GM18508 (cell line): Measurements from ENCODE around the gene ZNF92.
"Not testable (repeated sequence)": the region's sequence is repeated elsewhere in the genome, so short reads cannot be mapped to it uniquely, and the experiment has no call there.

Experiments
- ATAC-seq: cut with Tn5 transposase; IDR thresholded peaks from one replicate; pipeline ENCODE4 v1.9.1; 2021; ENCODE audit warnings: moderate number of reproducible peaks; ENCODE audit not compliant: insufficient read depth, unreplicated experiment

The ZNF92 gene

DNA sequence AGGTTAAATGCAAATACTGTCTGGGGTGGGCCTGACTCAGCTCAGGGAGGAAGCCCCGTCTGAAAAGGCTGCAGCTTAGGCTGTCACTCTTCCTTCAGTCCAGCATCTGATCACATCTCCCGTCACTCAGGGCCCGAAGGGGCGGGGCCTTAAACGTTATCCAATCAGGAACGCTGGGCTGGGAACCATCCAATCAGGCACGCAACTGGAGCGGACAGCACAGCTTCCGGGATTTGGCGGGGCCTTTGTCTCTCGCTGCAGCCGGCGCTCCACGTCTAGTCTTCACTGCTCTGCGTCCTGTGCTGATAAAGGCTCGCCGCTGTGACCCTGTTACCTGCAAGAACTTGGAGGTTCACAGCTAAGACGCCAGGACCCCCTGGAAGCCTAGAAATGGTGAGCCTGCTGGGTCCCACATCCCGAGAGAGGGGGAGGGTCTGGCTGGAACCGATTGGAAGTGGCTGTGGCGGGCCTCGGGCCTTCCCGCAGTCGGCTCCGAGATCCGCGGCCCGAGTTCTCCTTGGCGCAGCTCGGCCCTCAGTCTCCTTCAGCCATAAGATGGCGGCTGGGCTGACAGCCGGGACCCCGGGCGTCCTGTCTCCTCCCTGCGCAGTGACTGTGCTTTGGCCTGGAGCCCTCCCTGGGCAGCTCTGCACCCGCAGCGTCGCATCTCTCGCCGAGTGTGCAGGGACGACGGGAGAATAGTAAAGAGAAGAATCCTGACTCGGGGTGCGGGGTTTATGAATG is at the start of gene ZNF92:
ZNF92 (plus strand) TSS at position 248 of the 744 bp plus-strand sequence; CDS start at position 391, 143 bp downstream.
- peak; percentile 99 for ATAC-seq

DNA sequence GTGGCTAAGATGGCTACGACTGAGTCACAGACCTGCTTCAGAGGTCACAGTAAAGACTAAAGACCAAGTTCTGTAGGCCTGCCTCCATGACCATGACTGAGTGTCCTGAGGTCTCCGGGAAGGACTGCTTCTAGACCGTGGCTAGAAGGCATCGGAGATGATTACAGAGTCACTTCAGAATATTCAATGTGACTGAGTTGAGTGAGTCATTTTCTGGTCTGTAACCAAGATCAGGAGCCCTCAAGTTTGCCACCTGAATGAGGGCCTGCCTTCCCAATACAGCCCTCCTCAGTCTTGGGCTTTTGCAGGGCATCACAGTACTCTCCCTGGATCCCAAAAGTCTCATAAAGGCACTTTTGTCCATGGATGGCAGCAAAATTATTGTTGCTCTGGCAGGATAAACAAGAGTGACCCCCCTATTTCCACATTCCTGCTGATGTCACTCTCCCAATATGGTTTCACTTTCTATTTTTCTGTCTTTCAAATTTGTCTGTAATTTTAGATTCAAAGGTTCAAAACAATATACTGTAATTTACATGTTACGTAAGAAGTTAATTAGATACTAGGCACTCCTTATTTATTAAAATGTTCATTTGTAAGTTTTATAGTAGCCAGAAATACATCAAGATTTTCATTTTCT is 47.7 kb upstream of the ZNF92 start:
- ATAC-seq, result no peak

DNA sequence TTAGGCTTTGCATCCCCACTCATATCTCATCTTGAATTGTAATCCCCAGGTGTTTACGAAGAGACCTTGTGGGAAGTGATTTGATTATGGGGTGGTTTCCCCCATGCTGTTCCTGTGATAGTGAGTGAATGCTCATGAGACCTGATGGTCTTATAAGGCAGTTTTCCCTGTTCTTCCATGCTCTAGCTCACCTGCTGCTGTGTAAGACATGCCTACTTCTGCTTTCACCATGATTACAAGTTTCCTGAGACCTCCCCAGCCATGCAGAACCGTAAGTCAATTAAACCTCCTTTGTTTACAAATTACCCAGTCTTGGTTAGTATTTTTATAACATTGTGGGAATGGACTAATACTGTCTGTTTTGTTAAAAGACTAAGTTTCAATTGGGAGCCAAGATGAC is 35.3 kb upstream of the ZNF92 start:
- no peak for ATAC-seq

DNA sequence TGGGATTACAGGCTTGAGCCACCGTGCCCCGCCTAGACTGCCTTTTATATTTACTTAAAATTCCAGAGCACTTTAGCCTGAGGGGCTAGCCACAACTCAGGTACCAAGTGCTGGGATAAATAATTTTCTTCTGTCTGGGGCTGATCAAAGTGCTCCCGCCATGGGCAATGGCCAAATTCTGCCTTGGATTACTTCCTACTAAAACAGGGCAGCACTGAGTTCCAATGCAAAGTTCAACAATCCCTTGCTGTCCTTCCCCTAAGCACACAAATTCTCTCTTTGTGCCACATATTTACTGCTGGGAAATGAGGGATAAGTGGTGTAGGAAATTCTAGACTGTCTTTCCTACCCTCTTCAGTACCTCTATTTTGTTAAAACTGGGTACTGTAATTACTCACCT is 34.4 kb upstream of the ZNF92 start:
- ATAC-seq, result no peak

DNA sequence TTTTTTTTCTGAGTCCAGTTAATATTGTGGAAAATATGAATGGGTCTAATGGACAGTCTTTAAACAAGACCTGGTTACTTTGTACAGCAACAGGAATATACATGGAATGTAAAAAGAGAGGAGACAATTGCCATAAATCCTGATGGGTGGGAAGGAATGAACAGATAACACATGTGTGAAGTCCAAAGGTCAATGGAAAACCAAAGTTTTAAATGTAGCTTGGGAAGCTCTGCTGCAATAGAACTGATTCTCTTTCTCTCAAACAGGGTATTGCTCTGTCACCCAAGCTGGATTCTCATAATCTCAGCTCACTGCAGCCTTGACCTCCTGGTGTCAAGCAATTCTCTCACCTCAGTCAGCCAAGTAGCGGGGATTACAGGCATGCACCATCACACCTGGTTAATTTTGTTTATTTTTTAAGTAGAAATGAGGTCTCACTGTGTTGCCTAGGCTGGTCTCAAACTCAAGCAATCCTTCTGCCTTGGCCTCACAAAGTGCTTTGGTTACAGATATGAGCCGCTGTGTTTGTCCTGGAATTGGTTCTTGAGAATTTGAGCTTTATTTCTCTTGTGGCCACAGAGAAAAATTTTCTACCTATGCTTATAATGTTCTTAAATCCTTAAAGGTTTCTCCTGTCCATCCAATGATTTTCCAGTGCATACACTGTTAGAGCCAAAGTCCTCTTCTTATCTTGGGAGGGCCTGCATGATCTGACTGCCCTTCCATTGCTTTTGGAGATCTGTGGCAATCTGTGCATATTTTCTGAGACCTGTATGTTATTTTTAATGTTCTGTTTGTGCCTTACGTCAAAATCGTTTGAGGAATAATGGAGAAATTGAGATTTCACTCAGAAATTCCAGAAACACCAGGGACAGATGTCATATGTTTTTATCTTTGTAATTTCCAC is 30.7 kb upstream of the ZNF92 start:
- no peak for ATAC-seq

DNA sequence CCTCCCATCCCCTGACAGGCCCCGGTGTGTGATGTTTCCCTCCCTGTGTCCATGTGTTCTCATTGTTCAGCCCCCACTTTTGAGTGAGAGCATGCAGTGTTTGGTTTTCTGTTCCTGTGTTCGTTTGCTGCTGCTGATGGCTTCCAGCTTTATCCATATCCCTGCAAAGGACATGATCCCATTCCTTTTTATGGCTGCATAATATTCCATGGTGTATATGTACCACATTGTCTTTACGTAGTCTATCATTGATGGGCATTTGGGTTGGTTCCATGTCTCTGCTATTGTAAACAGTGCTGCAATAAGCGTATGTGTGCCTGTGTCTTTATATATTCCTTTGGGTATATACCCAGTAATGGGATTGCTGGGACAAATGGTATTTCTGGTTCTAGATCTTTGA is 29.1 kb upstream of the ZNF92 start:
- not testable (repeated sequence) for ATAC-seq

DNA sequence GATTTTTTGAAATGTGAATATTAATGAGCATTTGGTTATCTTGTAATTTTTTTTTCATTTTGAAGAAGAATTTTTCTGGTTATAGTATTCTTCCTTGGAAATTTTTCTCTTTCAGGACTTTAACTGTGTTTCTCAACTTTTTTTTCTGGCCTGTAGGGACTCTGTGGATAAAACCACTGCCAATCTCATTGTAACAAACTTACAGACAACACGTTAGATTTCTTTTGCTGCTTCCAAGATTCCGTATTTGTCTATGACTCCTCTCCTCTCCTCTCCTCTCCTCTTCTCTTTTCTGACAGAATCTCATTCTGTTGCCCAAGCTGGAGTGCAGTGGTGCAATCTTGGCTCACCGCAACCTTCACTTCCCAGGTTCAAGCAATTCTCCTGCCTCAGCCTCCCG is 19.4 kb upstream of the ZNF92 start:
- ATAC-seq, result no peak

DNA sequence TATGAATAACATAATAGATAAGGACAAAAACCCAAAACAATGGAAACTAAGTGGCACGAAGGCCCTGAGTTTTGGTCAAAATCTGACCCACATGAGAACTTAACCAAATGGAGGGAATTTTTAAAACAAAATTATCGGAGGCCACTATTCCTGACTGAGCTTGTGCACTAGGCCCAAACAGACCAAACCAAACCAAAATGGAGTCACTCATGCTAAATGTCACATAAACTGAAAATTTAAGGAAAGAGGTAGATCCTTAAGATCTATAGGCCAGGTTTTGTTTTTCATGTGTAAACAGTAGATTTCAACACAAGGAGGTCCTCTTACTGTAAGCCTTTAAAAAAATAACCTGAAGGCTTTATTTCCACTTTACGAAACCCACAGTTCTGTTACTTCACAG is 3.8 kb upstream of the ZNF92 start:
- ATAC-seq, result no peak

DNA sequence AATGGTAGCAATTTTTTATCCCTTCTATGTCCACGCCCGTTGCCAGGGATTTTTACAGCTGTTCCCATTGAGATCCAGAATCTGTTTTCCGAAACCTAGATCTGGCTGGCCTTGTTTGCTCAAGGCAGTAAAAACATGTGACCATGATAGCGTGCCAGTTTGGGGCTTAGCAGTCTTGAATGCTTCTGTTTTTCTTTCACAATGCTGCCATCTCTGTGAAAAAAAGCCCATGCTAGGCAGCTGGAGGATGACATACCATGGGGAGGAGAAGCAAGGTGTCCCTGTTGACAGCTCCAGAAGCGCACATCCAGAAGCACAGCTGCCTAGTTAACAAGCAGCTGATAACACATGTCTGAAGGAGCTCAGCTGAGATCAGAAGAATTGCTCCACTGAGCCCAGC is 2.2 kb upstream of the ZNF92 start:
- no peak for ATAC-seq

DNA sequence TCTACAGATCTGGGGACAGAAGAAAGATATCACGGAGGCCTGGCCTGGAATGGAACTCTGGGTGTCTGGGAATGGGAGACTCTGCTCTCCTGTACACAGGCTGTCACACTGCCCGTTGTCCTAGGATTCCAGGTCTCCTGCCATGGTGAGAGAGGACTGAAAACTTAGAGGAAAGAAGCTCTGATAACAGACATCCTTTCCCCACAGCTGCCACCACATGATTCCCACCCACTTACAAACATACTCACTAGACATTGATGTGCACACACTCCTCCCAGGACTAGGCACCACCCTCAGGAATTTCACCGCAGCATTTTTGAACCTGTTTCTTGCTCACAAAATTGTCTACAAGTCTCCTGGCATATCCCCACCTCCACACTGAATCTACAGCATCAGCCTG is 5.7 kb downstream of the ZNF92 start:
- no peak for ATAC-seq

DNA sequence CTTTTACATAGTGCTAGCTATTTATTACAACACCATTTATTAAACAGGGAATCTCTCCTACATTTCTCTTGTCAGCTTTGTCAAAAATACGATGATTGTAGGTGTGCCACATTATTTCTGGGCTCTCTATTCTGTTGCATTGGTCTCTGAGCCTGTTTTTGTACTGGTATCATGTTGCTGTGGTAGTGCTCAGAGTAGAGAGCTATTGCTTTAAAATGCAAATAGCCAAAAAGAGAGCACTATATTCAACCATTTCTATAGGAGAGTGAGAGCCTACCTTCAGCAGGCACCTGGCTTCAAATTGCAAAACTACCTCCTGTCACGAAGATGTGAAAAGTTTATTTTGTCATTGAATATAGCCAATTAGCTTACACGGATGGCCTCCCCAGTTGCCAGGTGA is 8.1 kb downstream of the ZNF92 start:
- no peak for ATAC-seq

DNA sequence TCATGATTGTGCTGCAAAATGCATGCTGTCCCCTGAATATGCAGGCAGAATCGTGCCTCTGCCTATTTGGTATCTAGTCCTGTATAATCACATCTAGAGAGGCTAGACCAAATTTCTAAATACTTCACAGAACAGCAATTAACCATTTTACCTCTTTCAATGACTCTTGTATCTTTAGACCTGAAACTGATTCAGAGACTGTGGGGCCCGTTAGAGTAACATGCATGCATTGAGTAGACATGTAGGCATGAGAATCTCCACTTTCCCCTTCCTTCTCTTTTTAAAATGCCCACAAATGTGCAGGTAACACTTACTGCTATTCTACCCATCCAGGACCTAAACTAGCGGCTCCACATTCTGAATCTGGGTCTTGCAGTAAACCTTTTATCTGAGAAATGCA is 8.8 kb downstream of the ZNF92 start:
- no peak for ATAC-seq

DNA sequence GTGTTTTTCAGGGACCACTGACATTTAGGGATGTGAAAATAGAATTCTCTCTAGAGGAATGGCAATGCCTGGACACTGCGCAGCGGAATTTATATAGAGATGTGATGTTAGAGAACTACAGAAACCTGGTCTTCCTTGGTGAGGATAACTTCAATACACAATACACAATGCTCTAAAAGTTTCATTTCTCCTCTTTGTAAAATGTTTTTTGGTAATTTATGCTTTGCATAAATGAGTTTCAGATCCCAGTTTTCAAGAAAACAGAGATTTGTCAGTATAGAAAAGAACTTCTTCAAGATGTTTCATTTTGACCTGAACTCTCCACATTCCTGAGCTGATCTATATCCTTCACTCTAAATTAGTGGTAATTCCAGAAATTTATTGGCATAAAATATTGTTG is 14.2 kb downstream of the ZNF92 start:
- no peak for ATAC-seq

DNA sequence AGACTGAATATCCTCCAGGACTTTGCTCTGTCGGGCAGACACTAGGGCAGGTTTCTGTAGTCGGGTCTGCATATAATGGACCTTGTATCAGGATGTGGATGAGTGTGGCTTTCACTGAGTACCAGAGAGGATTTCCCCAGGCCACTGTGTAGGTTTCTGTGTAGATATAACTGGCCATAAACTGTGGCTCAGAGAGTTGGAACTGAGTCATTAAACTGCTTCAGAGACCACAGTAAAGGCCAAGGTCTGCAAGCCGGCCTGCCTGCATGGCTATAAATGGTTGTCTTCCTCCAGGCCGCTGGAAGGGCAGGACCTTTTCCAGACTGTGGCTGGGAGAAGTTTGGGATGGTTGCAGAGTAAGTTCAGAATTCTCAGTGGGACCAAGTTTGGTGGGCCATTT is 16.9 kb downstream of the ZNF92 start:
- ATAC-seq, result peak; percentile 69

DNA sequence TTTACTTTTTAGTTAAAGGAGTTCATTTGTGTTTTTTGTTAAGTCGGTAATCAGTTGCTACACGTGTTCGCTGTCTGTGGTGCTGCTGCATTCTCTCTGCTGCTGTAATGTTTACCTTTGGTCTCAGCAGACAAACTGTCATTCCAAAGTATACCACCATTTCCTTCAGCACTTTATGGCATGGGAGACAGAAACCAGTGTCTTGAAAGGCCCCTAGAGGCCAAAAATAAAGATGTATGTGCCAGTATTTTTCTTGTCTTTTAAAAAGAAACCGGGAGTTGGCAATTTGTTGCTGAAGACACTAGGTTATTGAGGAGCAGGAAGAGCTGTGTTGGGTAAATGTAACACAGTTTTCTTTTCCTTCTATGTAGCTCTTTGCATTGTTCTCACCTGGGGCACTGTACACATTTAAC is 24.1 kb downstream of the ZNF92 start:
- ATAC-seq, result no peak

DNA sequence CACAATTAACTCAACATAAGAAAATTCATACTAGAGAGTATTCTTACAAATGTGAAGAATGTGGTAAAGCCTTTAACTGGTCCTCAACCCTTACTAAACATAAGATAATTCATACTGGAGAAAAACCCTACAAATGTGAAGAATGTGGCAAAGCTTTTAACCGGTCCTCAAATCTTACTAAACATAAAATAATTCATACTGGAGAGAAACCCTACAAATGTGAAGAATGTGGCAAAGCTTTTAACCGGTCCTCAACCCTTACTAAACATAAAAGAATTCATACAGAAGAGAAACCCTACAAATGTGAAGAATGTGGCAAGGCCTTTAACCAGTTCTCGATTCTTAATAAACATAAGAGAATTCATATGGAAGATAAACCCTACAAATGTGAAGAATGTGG is 25.0 kb downstream of the ZNF92 start:
- ATAC-seq, result not testable (repeated sequence)

DNA sequence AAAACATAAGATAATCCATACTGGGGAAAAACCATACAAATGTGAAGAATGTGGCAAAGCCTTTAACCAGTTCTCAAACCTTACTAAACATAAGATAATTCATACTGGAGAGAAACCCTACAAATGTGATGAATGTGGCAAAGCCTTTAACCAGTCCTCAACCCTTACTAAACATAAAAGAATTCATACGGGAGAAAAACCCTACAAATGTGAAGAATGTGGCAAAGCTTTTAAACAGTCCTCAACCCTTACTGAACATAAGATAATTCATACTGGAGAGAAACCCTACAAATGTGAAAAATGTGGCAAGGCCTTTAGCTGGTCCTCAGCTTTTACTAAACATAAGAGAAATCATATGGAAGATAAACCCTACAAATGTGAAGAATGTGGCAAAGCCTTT is 25.4 kb downstream of the ZNF92 start:
- ATAC-seq, result not testable (repeated sequence)

DNA sequence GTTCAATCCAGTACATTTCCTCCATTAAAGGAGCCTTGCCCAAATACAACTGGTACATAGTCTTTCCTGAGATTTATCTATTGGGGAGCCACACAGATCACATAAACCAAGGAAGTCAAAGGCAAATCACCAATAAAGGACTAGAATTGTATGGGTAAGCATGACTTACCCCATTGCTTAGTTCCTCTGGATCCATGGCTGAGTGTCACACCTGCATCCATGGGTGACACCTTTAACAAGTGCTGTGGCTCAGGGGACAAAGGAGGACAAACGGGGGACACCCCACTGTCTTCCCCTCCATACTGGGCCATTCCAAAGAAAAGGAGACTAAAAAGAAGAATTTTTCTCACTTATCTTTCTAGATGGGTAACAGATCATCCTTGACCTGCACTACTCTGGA is 30.4 kb downstream of the ZNF92 start:
- ATAC-seq, result no peak

DNA sequence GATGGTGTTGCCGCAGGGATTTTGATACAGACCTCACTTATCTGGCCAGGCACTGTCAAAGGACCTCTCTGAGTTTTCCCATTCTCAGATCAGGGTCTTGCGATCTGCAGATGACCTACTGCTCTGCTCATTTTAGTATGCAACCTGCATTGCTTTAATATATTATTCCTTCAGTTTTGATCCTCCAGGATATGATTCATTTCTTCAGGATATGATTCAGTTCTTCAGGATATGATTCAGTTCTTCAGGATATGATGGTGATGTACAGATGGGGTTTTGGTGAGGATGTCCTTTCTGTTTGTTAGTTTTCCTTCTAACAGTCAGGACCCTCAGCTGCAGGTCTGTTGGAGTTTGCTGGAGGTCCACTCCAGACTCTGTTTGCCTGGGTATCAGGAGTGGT is 33.1 kb downstream of the ZNF92 start:
- ATAC-seq, result not testable (repeated sequence)

DNA sequence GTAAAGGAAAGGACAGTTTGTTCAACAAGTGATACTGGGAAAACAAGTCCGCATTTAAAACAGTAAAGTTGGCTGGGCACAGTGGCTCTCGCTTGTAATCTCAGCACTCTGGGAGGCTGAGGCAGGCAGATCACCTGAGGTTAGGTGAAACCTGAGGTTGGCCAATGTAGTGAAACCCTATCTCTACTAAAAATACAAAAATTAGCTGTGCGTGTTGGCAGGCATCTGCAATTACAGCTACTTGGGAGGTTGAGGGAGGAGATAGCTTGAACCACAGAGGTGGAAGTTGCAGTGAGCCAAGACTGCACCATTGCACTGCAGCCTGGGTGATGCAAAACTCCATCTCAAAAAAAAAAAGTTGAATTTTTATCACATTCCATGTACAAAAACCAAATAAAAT is 35.7 kb downstream of the ZNF92 start:
- ATAC-seq, result no peak

DNA sequence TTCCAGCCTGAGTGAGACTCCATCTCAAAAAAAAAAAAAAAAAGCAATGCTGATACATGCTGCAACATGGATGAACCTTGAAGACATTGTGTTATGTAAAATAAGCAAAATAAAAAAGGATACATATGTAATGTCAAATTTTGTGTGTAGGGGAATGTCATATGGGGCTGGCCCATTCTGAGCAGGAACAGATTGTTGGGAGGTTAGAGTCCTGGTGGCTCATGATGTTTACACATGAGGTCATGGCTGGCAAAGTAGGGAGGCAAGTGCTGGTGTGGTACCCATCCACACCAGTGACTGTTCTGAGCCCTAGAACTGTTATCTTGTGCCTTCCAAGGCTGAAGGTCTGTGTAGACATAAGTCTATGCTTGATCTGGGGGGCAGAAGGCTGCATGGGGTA is 37.6 kb downstream of the ZNF92 start:
- ATAC-seq, result no peak
